Retinal pigment epithelial cell (primary cell): Measurements from ENCODE around the gene GRIP2.

Experiments
- DNase-seq: peaks from one replicate; pipeline ENCODE4 v3.0.0-alpha.2; 2010; ENCODE audit warnings: low read depth
- H3K4me3 ChIP-seq: 2 replicates; pipeline ENCODE4 v1.5.1; 2011; ENCODE audit warnings: mild to moderate bottlenecking, low read length, control low read depth, moderate library complexity
- TF ChIP-seq, protein P1 (sequence below): conservative IDR thresholded peaks from 2 replicates; pipeline ENCODE4 v1.5.1; 2011; ENCODE audit warnings: low read depth, low read length, control low read depth, inconsistent platforms

Gene GRIP2

DNA sequence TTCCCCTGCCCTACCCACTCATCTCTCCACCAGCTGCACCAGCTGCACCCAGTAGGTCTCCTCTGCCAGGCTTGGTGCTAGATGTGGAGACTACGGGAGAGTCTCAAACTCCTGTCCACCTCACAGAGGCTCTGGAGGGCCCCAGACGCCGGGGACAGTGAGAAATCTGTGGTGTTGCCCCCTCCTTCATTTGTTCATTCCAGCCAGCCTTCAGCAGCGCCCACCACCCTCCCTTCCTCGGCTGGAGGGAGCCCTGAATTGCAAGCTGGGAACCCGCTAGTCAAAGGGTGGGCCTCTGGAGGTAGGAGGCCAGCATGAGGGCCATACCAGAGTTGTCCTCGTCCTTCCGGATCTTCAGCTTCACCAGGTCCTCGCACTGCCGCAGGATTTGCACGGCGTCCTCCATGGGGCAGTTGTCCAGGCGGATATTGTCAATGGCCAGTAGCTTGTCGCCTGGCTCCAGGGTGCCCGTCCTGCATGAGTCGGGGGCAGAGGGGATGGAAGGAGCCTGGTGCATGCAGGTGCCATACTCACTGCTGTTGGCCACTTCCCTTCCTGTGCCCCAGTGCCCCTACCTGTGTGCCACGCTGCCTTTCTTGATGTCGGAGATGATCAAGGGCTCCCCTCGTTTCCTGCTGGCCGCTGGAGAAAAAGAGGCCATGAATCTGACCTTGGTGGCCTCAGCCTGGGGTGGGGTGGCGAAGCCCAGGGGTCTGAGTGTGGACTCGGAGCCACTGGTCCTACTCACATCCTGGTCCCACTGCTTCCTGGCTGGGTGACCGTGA lies 29.1 kb downstream of the GRIP2 start:
- no peak for DNase-seq
- TF ChIP-seq, protein P1, sequence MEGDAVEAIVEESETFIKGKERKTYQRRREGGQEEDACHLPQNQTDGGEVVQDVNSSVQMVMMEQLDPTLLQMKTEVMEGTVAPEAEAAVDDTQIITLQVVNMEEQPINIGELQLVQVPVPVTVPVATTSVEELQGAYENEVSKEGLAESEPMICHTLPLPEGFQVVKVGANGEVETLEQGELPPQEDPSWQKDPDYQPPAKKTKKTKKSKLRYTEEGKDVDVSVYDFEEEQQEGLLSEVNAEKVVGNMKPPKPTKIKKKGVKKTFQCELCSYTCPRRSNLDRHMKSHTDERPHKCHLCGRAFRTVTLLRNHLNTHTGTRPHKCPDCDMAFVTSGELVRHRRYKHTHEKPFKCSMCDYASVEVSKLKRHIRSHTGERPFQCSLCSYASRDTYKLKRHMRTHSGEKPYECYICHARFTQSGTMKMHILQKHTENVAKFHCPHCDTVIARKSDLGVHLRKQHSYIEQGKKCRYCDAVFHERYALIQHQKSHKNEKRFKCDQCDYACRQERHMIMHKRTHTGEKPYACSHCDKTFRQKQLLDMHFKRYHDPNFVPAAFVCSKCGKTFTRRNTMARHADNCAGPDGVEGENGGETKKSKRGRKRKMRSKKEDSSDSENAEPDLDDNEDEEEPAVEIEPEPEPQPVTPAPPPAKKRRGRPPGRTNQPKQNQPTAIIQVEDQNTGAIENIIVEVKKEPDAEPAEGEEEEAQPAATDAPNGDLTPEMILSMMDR, result no peak
- no peak overlapping the region for H3K4me3 ChIP-seq

DNA sequence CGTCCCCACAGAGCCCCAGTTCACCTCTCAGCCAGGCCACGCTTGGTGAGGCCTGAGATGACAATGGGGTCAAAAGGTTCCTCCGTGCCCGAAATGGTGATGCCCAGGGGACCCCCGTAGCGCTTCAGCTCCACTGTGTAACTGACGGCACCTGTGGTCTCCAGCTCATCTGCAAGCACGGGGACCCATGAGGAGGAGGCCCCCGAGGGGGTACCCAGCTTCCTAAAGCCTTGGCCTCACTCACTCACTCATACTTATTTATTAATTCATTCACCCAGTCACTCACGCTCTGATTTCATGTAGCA lies 30.4 kb downstream of the GRIP2 start:
- TF ChIP-seq, protein P1, result no peak
- no peak overlapping the region for H3K4me3 ChIP-seq
- no peak for DNase-seq

DNA sequence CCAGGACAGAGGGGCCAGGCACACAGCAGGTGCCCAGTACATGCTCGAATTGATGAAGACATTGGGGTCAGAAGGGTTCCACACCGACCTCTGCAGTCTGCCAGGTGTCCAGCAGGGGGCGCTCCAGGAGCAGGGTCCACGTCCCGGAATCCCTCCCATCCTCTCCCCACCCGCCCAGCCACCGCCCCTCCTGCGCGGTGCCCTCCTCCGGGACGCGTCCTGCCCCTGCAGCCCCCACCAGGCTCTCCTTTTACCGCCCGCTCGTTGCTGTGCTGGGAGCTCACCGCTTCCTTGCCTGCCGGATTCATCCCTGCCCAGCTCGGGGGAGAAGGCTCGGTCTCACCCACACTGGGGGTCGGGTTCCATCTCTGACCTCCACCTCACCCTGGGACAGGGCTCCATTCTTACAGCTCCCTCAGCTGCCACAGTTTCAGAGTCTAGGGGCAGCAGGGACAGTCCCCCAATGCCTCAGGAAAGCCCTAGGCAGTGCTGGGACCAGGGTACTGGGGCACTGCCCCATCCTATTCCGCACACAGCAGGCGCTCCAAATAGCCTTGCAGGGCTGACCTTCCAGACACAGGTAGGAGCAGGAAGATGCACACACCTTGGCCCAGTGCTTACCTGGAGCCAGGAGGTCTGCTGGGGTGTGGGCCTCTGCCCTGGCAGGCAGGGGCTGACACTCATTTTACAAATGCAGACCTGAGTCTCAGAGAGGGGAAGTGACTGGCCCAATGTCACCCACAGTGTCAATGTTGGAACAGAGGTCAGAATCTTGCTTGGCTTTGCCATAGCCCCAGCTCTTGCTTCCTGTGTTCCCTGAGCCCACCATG lies 31.0 kb downstream of the GRIP2 start:
- H3K4me3 ChIP-seq, result no peak overlapping the region
- TF ChIP-seq, protein P1, result peak; percentile 86
- DNase-seq, result no peak

DNA sequence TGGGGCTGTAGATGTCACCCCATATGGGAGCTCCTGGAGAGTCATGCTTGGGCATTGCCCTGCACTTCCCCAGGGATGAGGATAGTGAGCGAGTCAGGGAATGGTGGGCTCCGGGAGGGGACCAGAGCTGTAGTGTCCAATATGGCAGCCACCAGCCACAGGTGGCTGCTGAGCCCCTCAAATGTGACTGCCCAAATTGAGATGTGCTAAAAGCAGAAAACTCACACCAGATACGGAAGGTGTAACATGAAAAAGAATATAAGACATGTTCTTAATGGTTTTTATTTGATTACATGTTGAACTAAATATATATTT lies 31.7 kb downstream of the GRIP2 start:
- no peak overlapping the region for H3K4me3 ChIP-seq
- DNase-seq, result no peak
- TF ChIP-seq, protein P1, result no peak

DNA sequence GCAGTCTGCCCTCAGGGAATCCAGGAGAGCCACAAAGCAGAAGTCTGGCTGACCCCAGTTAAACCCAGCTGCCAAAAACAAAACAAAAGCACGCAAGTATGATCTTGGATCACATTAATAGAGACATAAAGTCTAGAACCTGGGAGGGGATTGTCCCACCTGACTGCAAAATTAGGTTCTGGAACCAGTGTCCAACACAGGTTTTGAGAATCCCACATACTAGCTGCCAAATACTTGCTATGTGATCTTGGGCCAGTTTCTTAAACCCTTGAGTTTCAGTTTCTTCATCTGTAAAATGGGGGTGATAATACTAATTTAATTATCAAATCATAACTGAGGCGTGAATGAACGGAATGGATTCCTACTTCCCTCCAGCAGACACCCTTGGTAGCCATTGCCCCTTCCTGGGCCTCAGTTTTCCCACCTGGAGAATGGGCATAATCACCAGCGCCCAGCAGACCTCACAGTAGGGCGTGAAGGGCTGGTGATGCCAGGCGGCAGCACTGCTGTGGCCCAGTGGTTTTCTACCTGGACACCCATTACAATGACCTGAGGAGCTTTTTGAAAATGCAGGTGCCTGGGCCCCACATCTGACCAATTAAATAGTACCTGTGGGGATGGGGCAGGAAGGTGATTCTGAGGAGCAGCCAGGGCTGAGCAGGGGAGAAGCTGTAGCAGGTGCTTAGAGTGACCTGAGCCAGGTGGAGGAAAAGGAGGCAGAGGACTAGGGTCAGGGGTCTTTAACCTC lies 32.2 kb downstream of the GRIP2 start:
- TF ChIP-seq, protein P1, result no peak
- no peak for DNase-seq
- no peak overlapping the region for H3K4me3 ChIP-seq

DNA sequence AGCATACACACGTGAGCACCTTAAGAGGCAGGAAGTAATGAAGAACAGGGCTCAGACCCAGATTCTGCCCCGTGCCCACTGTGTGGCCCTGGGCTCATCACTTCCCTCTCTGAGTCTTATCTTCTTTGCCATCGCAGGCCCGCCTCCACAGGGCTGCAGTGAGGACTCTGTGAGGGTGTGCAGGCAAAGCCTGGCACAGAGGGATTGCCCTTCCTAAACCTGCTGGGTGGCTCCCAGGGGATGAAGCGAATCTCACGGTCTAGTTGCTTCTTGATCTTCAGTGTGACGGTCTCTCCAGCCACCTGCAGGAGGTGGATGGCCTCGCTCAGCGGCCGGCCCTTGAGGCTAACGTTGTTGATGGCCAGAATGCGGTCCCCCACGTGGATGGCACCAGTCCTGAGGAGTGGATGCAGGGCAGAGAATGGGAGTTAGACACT lies 32.8 kb downstream of the GRIP2 start:
- TF ChIP-seq, protein P1, result no peak
- no peak for DNase-seq
- H3K4me3 ChIP-seq, result no peak overlapping the region
